NOMO-1 treated with DMSO at 0.1 percent for 48 hours (cell line): Measurements from ENCODE around the gene TSR2.
"Not testable (repeated sequence)": the region's sequence is repeated elsewhere in the genome, so short reads cannot be mapped to it uniquely, and the experiment has no call there.

Source experiments
- DNase-seq: peaks from one replicate; lab custom pipeline; 2025; ENCODE audit not compliant: unreplicated experiment; lab: John Stamatoyannopoulos, UW

TSR2 gene

DNA sequence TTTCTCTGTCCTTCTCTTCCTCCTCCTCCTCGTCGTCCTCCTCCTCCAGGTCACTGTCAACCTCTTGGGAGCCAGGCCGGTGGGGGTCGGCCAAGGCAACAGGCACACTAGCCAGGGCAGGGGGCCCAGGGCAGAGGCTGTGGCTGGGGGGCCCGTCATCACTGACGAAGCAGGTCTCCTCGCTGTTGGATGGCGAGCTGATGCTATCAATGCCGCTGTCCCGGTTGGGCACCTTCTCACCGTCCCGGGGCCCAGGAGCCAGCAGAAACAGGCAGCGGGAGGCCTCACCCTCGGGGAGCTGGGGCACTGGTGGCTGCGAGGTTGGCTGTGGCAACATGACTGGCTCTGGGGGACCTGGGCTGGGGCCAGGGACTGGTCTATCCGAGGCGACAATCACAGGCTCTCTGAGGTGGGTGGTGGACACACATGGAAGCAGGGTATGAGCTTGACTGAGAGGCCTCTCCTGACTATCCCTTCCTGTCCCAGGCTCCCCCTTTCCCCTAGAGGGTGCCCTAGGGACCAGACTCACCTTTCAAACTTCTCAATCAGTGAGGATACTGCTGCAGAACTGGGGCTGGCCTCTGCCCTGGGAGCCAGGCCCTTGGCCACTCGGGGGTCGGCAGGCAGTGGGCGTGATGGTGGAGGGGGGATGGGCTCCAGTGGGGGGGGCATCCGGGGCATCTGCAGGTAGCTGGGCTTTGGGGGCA is 30.0 kb downstream of the TSR2 start:
- DNase-seq = no peak

DNA sequence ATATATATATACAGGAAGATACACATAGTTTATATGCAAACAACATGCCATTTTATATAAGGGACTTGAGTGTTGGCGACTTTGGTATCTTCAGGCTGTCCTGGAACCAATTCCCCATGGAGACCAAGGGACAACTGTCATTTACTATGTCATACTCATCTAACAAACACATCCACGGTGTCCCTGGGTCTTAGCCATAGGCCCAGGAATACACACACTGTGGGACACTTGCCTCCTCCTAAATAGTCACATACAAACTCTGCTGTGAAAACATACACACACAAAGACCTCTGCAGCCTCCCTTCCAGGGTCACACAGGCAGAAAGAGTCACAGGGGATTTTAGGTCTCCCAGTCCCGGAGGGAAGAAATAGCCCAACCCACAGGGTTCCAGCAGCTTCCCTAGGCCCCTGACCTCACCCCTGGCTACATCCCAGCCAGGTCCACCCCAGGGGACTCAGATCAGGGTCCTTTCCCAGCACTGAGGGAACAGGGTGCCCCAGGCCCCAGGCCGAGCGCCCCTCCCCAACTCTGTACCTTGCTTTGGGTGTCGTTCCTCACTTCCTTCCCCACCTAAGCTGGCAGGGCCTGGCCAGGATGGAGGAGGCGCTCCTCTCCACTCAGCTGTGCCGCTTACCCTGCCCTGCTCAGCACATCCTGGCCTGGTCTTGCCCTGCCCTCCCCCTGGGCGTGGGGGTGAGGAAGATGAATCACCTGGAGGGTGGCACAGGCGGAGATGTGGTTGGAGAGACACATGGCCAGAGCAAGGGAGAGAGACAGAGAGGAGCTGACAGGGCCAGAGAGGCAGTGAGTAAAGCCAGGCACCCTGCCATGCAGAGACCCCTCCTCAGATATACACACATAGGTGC is 34.0 kb downstream of the TSR2 start:
- DNase-seq = no peak

DNA sequence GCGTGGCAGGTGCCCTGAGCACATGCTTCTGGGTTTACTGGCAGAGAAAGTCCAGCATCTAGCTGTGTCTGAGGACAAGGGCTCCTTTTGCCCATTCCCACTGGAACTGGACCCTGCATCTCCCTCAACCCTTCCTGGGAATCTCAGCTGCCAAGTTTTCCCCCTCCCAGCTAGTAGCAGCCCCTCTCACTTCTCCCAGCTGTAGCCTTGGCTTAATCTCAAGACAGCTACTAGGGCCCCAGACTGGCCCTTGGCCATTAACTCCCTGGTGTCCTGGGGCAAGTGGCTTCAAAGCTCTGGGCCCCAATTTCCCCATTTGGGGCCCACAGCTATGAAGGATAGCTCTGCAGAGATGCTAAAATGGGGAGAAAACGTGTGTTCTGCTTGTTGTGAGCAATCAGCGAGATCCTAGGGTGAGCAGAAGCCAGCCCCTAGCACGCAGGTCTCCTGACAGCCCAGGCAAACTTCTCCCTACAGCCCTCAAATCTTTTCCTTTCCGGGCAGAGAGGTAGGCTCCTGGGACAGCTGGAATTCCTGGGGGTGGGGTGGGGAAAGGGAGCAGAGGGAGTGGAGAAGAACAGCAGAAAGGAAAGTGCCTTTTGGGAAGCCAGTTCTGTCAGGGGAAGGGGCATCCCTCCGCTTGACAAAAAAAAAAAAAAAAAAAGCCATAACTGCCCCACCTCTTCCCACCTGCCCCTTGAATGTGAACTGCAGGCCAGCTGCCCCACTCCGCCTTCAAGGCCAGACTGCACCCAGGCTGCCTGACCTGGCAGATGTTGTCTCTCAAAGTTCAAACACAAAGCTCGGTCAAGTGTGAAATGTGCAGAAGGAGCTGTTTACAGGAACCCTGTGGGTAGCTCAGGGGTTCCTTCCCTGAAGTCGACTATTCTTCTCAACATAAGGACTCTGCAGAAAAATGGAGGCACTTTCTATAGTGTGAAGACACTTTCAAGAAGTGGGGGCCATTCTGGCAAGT is 39.2 kb downstream of the TSR2 start:
- no peak for DNase-seq

DNA sequence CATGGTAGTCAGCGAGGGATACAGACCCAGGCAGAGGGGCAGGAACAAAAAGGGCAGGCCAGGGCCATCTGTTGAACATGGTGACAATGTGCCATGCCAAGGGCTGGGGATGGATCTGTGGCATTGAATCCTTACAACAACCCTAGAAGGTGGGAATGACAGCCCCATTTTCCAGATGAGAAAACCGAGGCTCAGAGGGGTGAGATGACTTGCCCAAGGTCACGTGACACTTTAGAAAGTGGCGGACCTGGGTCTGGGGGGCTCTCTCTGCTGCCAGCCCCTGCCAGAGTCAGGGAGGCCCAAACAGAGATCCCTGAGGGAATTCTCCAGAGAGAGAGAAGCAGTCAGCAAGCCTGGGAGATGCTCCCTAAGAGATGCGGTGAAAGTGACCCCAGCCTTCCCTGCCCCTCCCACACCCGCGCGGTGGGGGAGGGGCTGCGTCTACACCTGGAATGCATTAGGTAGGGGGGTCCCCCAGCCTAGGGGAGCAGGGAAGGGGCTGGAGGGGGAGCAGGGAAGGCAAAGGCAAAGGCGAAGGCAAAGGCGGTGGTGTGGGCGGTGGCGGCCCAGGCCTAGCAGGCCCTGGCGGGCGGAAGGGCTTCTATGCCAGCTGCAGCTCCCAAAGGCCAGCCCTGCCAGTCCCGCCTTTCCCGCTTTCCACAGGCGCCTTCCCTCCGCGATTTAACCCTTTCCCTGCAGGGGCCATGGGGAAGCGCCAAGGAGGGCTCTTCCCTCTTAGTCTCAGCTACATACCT is 42.8 kb downstream of the TSR2 start:
- no peak for DNase-seq

DNA sequence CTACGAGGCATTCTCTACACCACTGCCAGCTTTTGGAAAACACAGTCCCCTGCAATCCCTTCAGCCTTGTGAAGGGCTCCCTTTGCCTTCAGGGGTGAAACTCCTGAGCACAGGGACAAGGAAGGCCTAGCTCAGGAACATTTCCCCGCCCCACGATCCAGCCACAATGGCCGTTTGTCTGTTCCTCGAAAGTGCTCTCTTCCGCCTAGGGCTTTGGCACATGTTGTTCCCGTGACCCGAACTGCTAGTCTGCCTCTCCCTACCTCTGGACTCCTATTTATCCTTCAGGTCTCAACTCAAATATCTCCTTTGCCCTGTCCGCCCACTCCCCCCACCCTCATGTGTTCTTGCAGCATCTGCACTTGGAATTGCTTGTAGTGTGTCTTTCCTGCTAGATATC is 43.7 kb downstream of the TSR2 start:
- DNase-seq = no peak

DNA sequence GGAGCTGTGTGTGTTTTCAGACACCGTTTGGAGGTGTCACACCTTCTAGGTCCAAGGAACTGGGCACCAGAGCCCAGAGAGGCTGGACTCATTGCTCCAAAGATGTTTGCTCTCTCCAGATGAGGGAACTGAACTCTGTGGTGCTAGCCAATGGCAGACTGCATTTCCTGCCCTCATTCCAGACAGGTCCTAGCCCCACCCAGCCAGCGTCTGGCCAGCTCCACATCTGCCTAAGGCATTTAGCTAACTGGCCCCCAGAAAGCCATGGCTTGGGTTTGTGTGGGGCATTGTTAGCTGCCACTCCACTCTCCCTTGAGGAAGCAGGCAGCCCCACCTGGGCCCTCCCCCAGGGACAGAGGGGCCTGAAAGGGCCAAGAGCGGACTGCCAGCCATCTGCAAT is 44.5 kb downstream of the TSR2 start:
- DNase-seq = no peak

DNA sequence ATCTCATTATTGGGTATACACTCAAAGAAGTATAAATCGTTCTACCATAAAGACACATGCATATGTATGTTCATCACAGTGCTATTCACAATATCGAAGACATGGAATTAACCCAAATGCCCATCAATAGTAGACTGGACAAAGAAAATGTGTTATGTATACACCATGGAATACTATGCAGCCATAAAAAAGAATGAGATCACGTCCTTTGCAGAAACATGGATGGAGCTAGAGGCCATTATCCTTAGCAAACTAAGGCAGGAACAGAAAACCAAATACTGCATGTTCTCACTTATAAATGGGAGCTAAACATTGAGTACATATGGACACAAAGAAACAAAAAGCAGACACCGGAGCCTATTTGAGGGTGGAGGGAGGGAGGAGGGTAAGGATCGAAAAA is 49.6 kb downstream of the TSR2 start:
- not testable (repeated sequence) for DNase-seq

DNA sequence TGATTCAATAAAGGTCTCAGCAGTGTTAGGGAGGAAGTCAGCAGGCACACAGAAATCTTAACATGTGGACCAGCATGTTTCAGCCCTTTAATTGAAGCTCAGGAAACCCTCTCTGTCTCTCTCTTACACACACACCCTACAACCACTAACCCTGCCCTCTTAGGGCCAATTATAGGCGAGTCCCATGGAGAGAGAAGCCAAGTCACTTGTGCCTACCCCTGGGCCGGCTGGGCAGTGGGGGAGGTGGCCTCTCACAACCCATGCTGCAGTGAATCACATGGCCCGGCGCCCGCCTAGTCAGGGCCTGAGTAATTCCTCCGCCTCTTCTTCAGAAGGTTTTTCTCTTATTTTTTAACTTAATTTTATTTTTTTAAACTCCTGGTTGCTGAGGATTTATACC is 52.1 kb downstream of the TSR2 start:
- DNase-seq = no peak

DNA sequence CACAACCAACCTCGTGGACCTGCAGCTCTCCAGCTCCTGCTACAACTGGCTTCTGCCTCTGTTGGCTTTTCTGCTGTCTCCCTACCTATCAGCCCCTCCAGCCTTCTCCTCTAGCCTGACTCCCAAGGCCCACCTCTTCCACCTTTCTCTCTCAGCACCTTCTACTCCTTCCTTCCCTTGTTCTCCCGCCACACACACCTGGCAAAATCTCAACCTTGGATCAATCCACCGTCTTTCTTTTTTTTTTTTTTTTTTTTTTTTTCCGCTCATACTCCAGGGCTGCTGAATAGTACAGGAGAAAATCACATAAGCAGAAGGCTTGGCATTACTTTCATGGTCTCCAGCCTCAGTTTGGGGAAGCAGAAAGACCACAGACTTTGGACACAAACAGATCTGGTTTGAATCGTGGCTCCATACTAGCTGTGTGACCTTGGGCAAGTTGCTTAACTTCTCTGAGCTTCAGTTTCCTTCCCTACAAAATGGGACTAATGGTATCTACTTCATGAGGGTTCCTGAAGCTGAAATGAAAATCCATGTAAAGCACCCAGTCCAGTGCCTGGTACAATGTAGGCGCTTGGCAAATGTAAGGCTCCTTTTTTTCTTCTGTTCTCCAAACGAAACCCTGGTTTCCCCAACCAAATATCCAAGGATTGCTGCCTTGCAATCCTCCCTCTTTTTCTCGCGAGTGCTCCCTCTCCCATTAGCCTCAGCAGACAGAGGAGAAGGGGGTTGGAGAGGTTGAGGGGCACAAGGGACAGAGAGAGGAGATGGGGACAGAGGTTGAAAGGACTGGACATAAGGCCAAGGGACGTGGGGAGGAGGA is 54.2 kb downstream of the TSR2 start:
- DNase-seq = no peak
